HepG2 (cell line): ENCODE results near the gene MRPL38. TPM values are rescaled to one million over a fixed set of nuclear protein-coding genes. Genes with fewer than 3 reads are reported as not detected.

Experiments
- AKAP8 ChIP-seq: sonication (generic); formaldehyde crosslinking; IDR thresholded peaks from 2 replicates; pipeline ENCODE4 v1.5.1; 2020; ENCODE audit warnings: mild to moderate bottlenecking, missing genetic modification reagents
- ATM ChIP-seq: fragments of 450-650 bp; IDR thresholded peaks from 2 replicates; pipeline ENCODE4 v1.7.1; 2017; ENCODE audit warnings: mild to moderate bottlenecking, borderline replicate concordance
- CREM ChIP-seq, 2 experiments: sonication (generic) in 1 of 2; formaldehyde crosslinking in 1 of 2; IDR thresholded peaks; 2 replicates each; pipeline versions ENCODE4 v1.4.0 to v1.6.1; 2016 to 2020; ENCODE audit warnings: antibody characterized with exemption in 1 of 2, mild to moderate bottlenecking in 1 of 2, missing genetic modification reagents in 1 of 2
- HNRNPH1 ChIP-seq: fragments of 200-400 bp; formaldehyde crosslinking; optimal IDR thresholded peaks from 2 replicates; pipeline ENCODE3; 2017; ENCODE audit warnings: mild to moderate bottlenecking, low read depth, low read length
- RBFOX2 ChIP-seq: fragments of 200-400 bp; formaldehyde crosslinking; IDR thresholded peaks from 2 replicates; pipeline ENCODE4 v1.6.1; 2017; ENCODE audit warnings: low read depth, mild to moderate bottlenecking, low read length
- SCMH1 ChIP-seq: sonication (generic); formaldehyde crosslinking; IDR thresholded peaks from 2 replicates; pipeline ENCODE4 v1.9.0; 2021; ENCODE audit warnings: missing genetic modification reagents, mild to moderate bottlenecking, borderline replicate concordance
- SIX1 ChIP-seq: sonication (generic); formaldehyde crosslinking; IDR thresholded peaks from 2 replicates; pipeline ENCODE4 v1.4.0; 2020; ENCODE audit warnings: missing genetic modification reagents, borderline replicate concordance
- TMF1 ChIP-seq: sonication (generic); formaldehyde crosslinking; IDR thresholded peaks from 2 replicates; pipeline ENCODE4 v1.8.1; 2022; ENCODE audit warnings: low read depth, missing genetic modification reagents
- ZNF138 ChIP-seq: sonication (generic); formaldehyde crosslinking; IDR thresholded peaks from 2 replicates; pipeline ENCODE4 v1.5.0; 2020; ENCODE audit warnings: mild to moderate bottlenecking, low read depth, missing genetic modification reagents
- ZNF230 ChIP-seq: sonication (generic); formaldehyde crosslinking; IDR thresholded peaks from 2 replicates; pipeline ENCODE4 v1.4.0; 2020; ENCODE audit warnings: mild to moderate bottlenecking, missing genetic modification reagents
- ZNF251 ChIP-seq: sonication (generic); formaldehyde crosslinking; IDR thresholded peaks from 2 replicates; pipeline ENCODE4 v1.9.0; 2021; ENCODE audit warnings: mild to moderate bottlenecking, missing genetic modification reagents
- ZNF329 ChIP-seq: sonication (generic); formaldehyde crosslinking; IDR thresholded peaks from 2 replicates; pipeline ENCODE4 v1.9.0; 2021; ENCODE audit warnings: low read depth, mild to moderate bottlenecking, missing genetic modification reagents
- ZNF709 ChIP-seq: sonication (generic); formaldehyde crosslinking; IDR thresholded peaks from 2 replicates; pipeline ENCODE4 v1.5.0; 2020; ENCODE audit warnings: mild to moderate bottlenecking, missing genetic modification reagents
- polyA plus RNA-seq, 8 experiments: library from polyadenylated mRNA; depleted of rRNA in 3 of 8; stranded (reverse) in 7 of 8; unstranded in 1 of 8; fragments of >200 nt; fragmentation: Illumina TruSeq in 4 of 8; extraction: Trizol in 4 of 8; gene quantifications; 2 replicates each; pipeline versions ENCODE4 v1.2.1 to v1.2.3, GENCODE V29; 2011 to 2016; ENCODE audit warnings: low read depth in 4 of 8, missing spikeins in 1 of 8, mixed read lengths in 1 of 8; ENCODE audit not compliant: insufficient read depth in 1 of 8
- total RNA-seq, 5 experiments: library from RNA; depleted of rRNA; stranded (reverse); fragments of >200 nt; fragmentation: Illumina TruSeq; extraction: Trizol; gene quantifications; 2 replicates each; pipeline ENCODE4 v1.2.3, GENCODE V29; 2016; ENCODE audit warnings: low read depth in 1 of 5
- TF ChIP-seq, protein P1 (sequence below): sonication (generic); formaldehyde crosslinking; IDR thresholded peaks from 2 replicates; pipeline ENCODE4 v1.4.0; 2020; ENCODE audit warnings: missing genetic modification reagents
- TF ChIP-seq, protein P2 (sequence below): sonication (generic); formaldehyde crosslinking; IDR thresholded peaks from 2 replicates; pipeline ENCODE4 v1.4.0; 2020; ENCODE audit warnings: missing genetic modification reagents
- TF ChIP-seq, protein P3 (sequence below): sonication (generic); formaldehyde crosslinking; IDR thresholded peaks from 2 replicates; pipeline ENCODE4 v1.8.0; 2022; ENCODE audit warnings: mild to moderate bottlenecking, missing genetic modification reagents; ENCODE audit not compliant: insufficient replicate concordance
- TF ChIP-seq, protein P4 (sequence below): sonication (generic); formaldehyde crosslinking; IDR thresholded peaks from 2 replicates; pipeline ENCODE4 v1.5.1; 2020; ENCODE audit warnings: mild to moderate bottlenecking, missing genetic modification reagents, moderate library complexity
- TF ChIP-seq, protein P5 (sequence below): IDR thresholded peaks from 2 replicates; pipeline ENCODE4 v1.6.1; 2012; ENCODE audit warnings: low read depth, low read length, improper control_type of control experiment

Gene MRPL38
- total and polyA plus RNA-seq, 2 of the 13 experiments (the other 11 are each of a cell fraction or from before 2014, with no cell fraction given), result 83.7 to 125 TPM

DNA sequence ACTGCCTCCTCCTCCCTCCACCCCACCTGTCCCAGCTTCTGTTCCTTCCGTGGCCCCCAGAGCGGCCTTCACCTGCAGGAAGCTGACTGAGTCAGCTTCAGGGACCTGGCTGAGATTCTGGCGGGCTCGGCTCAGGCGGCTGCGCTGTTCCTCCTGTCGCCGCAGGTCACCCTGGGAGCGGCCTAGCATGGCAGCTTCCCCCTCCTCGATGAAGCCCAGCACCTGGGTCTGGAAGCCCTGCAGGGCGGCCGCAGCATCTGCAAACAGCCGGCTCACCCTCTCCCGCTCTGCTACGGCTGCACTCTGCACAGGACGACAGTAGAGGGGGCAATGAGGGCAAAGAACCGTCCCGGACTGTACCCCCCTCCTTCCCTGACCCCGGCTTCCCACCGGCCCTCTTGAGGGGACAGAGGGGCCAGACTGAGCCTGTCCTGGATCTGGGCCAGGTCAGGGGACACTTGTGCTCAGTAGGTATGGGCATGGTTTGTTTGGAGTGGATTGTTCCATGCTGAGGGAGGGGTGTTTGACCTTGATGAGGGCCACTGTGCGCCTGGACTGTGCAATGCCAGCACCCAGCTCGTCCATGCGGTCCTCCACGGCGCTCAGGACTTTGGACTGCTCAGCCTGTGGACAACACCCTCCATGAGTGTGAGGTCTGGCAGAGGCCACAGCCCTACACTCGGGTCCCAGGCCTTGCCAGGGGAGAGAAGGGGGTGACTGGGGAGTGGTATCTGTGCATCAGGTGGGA lies 28.3 kb downstream of the MRPL38 start (continued):
- TF ChIP-seq ZNF251 (CRISPR knock-in tag) (no peak), ZNF329 (CRISPR knock-in tag) (peak; percentile 97), AKAP8 (peak; percentile 100), CREM (IDR thresholded peaks at IDR 0.05) (peak; percentile 64; the same call in 1 of the 2 replicates), CREM (CRISPR knock-in tag; IDR thresholded peaks at IDR 0.05) (no peak), ZNF138 (CRISPR knock-in tag) (no peak; the same call in 1 of the 2 replicates), ZNF230 (peak; percentile 76; the same call in 1 of the 2 replicates), SIX1 (CRISPR knock-in tag) (peak; percentile 43; the same call in 1 of the 2 replicates), HNRNPH1 (no peak), TMF1 (peak; percentile 84; the same call in 1 of the 2 replicates), SCMH1 (CRISPR knock-in tag) (no peak), ZNF709 (CRISPR knock-in tag) (peak; percentile 61; the same call in 1 of the 2 replicates), ATM (no peak), RBFOX2 (peak; percentile 91)
- TF ChIP-seq, protein P1, sequence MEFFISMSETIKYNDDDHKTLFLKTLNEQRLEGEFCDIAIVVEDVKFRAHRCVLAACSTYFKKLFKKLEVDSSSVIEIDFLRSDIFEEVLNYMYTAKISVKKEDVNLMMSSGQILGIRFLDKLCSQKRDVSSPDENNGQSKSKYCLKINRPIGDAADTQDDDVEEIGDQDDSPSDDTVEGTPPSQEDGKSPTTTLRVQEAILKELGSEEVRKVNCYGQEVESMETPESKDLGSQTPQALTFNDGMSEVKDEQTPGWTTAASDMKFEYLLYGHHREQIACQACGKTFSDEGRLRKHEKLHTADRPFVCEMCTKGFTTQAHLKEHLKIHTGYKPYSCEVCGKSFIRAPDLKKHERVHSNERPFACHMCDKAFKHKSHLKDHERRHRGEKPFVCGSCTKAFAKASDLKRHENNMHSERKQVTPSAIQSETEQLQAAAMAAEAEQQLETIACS (CRISPR knock-in tag), result peak; percentile 58
- TF ChIP-seq, protein P2, sequence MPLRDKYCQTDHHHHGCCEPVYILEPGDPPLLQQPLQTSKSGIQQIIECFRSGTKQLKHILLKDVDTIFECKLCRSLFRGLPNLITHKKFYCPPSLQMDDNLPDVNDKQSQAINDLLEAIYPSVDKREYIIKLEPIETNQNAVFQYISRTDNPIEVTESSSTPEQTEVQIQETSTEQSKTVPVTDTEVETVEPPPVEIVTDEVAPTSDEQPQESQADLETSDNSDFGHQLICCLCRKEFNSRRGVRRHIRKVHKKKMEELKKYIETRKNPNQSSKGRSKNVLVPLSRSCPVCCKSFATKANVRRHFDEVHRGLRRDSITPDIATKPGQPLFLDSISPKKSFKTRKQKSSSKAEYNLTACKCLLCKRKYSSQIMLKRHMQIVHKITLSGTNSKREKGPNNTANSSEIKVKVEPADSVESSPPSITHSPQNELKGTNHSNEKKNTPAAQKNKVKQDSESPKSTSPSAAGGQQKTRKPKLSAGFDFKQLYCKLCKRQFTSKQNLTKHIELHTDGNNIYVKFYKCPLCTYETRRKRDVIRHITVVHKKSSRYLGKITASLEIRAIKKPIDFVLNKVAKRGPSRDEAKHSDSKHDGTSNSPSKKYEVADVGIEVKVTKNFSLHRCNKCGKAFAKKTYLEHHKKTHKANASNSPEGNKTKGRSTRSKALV (CRISPR knock-in tag), result peak; percentile 92
- TF ChIP-seq, protein P3, sequence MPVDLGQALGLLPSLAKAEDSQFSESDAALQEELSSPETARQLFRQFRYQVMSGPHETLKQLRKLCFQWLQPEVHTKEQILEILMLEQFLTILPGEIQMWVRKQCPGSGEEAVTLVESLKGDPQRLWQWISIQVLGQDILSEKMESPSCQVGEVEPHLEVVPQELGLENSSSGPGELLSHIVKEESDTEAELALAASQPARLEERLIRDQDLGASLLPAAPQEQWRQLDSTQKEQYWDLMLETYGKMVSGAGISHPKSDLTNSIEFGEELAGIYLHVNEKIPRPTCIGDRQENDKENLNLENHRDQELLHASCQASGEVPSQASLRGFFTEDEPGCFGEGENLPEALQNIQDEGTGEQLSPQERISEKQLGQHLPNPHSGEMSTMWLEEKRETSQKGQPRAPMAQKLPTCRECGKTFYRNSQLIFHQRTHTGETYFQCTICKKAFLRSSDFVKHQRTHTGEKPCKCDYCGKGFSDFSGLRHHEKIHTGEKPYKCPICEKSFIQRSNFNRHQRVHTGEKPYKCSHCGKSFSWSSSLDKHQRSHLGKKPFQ (CRISPR knock-in tag), result peak; percentile 97
- TF ChIP-seq, protein P4, sequence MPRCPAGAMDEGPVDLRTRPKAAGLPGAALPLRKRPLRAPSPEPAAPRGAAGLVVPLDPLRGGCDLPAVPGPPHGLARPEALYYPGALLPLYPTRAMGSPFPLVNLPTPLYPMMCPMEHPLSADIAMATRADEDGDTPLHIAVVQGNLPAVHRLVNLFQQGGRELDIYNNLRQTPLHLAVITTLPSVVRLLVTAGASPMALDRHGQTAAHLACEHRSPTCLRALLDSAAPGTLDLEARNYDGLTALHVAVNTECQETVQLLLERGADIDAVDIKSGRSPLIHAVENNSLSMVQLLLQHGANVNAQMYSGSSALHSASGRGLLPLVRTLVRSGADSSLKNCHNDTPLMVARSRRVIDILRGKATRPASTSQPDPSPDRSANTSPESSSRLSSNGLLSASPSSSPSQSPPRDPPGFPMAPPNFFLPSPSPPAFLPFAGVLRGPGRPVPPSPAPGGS (CRISPR knock-in tag), result peak; percentile 84; the same call in 1 of the 2 replicates
- TF ChIP-seq, protein P5, sequence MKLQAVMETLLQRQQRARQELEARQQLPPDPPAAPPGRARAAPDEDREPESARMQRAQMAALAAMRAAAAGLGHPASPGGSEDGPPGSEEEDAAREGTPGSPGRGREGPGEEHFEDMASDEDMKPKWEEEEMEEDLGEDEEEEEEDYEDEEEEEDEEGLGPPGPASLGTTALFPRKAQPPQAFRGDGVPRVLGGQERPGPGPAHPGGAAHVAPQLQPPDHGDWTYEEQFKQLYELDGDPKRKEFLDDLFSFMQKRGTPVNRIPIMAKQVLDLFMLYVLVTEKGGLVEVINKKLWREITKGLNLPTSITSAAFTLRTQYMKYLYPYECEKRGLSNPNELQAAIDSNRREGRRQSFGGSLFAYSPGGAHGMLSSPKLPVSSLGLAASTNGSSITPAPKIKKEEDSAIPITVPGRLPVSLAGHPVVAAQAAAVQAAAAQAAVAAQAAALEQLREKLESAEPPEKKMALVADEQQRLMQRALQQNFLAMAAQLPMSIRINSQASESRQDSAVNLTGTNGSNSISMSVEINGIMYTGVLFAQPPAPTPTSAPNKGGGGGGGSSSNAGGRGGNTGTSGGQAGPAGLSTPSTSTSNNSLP, result no peak; the same call in 1 of the 2 replicates
